Stimulated activated CD4-positive, alpha-beta T cell treated with anti-CD3 and anti-CD28 coated beads, Interleukin-4, amount 100 ng/mL, for 48 hours (primary cell): Measurements from ENCODE around the gene TMOD1.

Experiments
- DNase-seq, 2 donors: peaks; one replicate each; pipeline ENCODE4 v3.0.0-alpha.2; 2020; ENCODE audit warnings: low read depth in 2 of 2

TMOD1 gene

DNA sequence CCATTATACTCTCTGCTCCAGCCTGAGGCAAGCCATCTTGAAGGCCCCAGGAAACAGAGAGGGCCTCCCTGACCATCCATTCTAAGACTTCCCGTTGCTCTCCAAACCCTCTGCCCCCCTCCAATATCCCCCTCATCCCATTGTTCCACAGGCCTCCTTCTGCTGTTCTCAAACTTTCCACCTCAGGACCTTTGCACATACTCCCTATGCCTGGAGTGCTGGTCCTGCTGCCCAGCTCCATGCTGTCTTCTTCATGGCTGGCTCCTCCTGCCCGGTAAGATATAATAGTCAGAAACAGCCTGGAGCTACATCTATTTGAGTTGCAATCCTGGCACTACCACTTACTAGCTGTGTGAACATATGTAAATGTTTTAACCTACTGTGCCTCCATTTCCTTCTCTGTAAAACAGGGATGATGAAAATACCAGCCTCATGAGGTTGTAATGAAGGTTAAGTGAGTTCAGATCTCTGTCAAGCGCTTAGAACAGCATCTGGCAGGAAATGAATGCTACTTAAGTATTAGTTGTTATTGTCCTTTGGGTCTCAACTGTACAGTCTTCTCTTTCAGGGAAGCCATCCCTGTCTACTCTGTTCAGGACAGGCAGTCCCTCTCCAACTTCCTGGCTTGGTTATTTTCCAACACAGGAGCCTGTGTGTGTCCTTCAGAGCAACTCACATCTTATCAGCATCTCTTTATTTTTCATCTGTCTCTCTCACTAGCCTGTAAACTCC, 45.8 kb downstream of the TMOD1 start:
- no peak for DNase-seq

DNA sequence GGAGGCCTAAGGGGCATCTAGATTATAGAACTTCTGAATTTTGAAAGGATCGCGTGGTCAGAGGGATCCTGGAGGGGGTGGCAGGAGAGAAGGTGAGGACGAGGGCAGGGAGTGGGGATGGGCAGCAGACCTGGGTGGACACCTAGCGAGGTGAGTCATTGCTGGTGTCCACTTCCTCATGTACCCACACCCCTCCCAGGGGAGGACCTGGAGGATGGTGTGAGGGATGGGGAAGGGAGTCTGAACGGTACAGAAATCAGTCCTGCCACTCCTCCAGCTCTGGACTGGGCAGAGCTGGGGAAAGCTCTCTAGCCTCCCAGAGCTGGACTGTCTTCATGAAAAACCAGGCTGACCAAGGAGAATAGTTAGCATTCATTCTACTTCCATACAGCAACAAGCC, 46.9 kb downstream of the TMOD1 start:
- no peak for DNase-seq

DNA sequence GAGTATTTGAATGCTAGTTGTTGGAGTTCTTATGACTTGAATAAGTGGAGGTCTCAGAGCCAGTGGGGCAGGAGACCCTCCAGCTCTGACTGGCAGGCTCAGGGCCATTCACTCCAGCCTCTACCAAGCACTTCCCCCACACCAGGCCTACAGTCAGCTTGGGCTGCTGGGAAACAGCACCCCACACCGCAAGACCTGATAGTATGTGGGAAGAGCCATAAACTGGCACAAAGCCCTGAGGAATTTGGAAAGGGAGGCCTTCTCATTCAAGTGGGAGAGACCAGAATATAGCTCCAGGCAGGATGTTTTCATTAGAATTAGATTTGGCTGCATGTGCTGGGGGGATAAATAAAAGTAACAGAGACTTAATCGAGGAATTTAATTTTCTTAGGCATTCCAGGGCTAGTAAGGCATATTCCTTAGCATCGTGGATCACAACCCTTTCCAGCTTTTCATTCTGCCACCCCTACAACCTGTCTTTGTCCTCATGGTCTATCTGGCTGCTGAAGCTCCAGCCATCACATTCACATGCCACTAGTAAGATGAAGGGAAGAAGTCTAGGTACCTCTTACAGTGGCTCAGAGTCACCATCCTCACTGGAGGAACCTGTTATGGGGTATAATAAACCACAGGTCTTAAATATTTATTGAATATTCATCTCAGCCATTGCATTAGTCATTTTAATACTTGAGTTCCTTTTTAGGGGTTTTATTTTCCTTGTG, 47.5 kb downstream of the TMOD1 start:
- DNase-seq, result no peak

DNA sequence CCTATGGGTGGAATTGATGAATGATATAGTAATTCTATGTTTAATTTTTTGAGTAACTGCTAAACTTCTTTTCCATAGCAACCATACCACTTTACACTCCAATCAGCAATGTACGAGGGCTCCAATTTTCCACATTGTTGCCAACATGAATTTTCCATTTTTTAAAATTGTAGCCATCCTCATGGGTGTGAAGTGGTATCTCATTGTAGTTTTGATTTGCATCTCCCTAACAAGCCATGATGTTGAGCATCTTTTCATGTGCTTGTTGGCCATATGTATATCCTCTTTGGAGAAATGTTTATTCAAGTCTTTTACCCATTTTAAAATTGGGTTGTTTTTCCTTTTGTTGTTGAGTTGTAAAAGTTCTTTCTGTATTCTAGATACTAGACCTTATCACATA, 48.9 kb downstream of the TMOD1 start:
- no peak for DNase-seq

DNA sequence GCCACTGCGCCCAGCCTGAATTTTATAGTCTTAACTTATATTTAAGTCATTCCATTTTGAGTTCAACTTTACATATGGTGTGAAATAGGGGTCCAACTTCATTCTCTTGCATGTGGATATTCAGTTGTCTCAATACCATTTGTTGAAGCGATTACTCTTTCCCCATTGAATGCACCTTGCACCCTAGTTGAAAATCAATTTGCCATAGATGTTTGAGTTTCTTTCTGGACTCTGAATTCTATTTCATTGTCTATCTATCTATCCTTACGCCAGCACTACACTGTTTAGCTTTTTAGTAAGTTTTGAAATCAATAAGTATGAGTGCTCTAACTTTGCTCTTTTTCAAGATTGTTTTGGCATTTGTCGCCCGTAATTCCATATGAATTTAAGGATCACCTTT, 49.8 kb downstream of the TMOD1 start:
- no peak for DNase-seq

DNA sequence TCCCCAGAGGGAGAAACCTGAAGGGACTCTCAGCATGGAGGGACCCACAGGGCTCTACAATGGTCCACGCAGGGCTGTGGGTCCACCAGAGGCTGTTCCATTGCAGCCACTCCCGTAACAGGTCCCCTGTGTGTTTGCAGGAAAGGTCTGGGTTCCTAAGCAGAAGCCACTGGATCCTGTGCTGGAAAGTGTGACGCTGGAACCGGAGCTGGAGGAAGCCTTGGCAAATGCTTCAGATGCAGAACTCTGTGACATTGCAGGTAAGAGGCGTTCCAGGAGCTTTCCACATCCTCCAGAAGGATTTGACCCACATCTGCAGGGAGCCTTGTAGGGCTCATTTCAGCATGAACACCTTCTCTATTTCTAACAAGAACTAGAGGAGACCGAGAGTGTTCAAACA, 51.7 kb downstream of the TMOD1 start:
- no peak for DNase-seq

DNA sequence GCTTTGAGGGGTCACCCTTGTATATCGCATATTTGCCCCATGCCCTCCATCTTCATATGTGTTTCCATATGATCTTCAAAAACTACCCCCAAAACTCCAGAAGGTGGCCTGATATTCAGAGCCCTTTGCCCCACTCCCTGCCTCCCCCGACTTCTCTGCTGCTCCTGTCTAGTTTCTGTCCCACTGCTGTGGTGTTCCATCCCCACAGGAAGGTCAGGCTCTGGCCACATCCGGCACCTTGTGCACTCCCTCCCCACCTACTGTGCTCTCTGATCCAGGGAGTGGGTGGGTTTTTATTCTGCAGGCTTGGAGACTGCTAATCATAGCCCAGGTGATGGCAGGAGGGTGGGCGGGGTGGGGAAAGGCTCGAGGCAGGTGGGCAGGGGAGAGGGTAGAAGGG, 52.4 kb downstream of the TMOD1 start:
- DNase-seq, result no peak

DNA sequence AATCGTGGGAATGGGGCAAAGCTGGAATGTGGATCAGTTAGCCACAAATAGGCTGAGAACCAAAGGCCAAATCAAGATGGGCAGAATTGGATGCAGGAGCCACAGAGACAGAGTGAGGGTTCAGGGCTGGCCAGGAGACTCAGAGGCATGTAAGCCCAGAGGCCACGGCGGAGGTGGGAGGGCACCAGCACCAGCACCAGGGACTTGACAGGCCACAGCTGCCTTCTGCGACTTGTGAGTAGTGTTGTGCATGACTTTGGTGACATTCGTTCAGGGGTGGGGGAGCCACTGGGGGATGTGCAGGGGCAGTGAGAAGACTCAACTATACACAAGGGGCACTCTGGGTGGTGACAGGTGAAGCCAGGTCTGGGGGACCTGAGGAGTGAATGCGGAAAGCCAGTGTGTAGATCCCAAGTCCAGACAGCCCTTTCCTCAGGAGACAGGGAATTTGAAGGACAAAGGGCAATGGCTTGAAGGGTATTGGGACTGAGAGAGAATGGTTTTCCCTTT, 53.2 kb downstream of the TMOD1 start:
- no peak for DNase-seq

DNA sequence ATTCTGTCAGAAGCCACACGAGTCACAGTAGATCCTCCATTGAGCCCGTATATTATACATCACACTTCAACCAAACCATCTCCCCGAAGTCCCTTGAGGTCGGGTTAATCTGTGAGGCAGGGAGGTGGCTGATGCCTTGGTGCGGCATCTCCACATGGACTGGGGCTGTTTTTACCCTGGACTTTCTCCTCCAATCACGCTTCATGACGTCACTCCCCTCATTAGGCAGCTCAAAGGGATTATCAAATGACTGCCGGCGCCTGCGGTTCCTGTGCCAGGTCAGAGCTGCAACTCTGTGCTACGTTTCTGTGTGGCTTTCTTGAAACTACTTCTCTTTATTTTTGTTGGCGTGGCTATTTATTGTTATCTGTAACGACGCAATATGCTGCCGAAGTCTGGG, 53.7 kb downstream of the TMOD1 start:
- no peak for DNase-seq

DNA sequence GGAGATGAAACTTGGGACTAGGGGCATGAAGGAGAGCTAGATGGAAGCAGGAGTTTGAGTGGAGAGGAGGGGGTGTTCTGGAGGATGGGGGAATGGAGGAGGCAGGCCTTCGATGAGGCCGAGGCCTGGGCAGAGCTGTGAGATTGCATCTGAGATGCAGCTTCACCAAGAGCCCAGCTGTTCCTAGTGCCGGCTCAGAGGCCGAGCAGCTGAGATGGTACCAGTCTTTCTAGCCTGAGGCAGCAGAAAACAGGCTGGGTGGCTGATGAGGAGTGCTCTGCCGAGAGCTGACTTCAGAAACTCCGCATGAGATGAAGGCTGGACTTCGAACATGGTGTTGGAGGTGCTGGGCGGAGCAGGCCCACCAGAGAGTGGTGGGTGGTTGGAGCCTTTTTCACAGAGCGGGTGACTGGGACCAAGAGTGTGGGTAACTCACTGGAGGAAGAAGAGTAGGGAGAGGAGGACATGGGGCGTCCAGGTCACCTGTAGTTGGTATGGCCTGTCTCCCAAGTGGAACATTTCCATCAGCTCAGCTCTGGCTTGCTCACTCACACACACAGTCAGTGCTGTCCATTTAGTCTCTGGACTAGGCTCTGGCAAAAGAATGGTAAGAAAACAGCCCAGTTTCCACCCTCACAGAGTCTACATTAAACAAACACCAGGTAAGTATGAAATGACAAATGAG, 54.7 kb downstream of the TMOD1 start:
- no peak for DNase-seq

DNA sequence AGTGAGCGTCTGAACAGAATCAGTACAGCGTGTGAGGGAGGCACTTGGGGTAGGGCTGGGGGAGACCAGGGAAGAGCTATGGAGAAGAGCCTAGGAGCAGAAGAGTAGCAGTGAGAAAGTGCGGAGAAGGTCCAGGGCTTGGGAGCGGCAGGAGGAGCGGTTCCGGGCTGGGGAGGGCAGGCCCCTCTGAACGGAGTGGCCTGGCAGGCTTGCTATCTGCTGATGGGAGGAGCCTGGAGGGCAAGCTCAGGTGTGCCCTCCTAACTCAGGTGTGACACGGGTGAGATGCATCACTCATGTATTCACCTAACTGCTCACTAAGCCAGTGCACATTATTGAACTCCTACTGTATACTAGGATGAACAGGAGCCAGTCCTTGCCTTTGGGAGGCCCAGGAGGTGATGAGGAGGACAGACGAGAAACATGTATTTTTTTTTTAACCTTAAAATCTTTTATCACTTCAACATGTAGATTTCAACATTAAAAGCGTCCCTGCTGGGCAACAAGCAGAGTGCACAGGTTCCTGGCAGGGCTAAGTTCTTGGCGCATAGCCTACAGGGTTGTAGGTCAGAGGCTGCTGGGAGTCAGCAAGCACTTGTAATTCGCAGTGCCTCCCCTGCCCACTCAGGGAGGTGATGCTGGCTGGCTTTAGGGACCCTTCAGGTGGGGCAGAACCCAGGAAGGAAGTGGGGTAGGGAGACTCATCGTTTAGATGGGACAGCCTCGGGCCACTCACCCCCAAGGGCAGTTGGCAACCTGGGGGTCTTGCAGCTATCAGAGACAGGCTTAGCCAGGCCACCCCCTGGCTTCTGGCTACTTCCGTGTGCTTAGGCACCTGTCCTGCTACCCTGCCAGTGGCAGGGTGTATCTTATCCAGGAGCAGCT, 55.5 kb downstream of the TMOD1 start:
- no peak for DNase-seq

DNA sequence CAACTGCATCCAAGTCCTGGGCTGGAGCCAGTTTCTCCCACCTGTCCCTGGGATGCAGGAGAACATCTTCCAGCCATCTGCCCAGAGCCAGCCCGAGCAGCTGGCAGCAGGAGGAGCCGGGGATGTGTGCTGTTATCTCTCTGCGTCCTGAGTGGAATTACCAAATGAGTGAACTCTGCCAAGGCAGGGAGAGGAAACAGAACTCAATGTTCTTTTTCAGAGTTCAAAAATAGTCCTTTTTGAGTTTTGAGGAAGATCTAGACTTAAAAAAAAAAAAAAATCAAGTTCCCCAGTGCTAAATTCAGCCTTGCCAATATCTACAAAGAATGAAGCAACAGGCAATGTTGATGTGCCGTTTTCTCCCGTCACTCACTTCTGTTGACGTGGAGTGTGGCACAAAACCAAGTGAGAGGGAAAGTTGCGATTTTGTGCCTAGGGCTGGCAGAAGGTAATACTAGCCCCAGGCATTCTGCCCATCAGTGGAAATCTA, 56.2 kb downstream of the TMOD1 start:
- DNase-seq, result no peak

DNA sequence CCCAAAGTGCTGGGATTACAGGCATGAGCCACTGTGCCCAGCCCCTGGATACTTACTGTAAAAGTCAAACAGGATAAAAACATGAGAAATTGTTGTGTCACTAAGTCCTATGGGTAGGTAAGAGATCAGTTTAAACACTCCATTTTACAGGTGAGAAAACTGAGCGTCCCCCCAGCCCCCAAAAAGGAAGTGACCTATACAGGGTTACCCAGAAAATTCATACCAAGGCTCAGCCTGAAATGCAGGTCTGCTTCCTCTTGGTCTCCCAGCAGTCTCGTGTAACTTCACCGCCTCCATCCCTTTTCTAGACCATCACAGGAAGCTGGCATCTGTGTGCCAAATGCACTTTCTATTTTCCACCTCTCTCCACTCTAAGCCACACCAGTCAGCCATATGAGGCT, 57.2 kb downstream of the TMOD1 start:
- no peak for DNase-seq

DNA sequence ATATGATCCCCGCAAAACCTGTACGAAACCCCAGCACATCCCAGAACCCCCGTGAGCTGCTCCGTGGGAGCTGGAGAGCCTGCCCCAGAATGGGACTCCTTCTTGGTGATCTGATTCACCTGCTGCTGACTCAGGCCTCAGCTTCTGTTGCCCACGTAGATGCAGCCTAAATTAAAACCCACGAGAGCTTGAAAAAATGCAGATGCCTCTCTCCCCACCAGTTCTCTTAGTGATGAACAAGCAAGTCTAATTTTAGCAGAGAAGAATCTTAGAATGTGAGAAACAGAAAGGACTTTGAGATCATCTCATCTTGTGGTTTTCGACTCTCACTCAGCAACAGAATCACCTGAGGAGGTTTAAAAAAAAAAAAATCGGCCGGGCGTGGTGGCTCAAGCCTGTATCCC, 57.6 kb downstream of the TMOD1 start:
- peak in 1 of 2 donors; percentile 2 for DNase-seq

DNA sequence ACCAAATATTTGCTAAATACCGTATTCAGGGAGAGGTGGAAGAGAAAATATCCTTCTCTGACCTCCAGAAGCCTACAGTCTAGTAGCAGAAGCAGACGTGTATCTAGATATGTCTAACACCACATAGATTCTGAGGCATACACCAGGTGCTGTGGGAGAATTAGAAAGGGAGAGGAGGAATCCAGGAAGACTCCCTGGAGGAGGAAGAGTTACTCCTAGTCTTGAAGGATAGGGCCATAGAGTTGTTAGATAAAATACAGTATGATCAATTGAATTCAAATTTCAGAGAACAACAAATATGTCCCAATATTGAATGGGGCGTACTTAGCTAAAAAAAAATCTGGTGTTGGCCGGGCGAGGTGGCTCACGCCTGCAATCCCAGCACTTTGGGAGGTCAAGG, 58.7 kb downstream of the TMOD1 start:
- no peak for DNase-seq

DNA sequence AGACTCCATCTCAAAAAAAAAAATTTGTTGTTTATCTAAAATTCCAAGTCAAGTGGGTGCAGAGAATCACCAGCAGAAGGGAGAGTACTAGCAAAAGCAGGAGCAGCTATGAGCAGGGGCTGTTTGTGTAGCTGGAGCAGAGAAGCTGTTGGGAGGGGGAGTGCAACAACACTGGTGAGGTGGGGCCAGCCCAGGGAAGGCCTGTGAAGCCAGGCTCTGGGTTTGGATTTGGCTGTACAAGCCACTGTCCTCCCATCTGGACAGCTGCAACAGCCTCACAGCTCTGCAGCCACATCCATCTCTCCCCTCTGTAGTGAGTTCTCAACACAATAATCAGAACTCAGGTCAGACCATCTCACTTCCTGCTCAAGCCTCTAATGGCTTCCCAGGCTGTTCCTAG, 59.4 kb downstream of the TMOD1 start:
- no peak for DNase-seq

DNA sequence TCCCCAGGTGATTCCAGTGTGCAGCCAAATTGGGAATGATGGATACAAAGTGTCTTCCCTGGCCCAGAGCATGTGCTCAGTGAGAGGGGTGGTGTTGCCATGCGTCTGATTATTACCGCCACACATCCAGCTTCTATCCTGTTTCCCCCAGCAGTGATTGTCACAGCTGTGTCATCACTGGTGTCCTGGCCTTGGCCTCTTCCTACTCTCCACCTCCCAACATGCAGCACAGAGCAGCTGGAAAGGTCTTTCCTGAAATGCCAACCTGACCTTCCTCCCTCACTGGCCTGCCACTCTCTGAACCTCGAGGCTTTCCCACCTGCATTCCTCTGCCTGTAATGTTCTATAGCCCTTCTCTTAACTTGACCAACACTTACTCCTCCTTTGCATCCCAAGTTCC, 60.0 kb downstream of the TMOD1 start:
- no peak for DNase-seq

DNA sequence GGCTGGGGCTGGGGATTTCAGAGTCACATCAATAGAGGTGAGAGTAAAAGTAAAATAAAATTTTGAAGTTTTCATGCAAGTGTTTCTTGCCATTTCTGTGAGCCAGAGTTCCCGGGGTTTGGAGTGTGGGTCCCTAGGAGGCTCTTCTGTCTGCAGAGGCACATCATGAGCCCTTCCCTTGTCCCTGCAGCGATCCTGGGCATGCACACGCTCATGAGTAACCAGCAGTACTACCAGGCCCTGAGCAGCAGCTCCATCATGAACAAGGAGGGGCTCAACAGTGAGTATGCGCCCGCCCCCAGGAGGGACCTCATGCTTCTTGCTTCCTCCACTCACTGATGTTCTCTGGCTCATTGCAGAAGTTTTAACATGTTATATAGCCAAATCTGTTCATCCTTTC, 61.1 kb downstream of the TMOD1 start:
- no peak for DNase-seq

DNA sequence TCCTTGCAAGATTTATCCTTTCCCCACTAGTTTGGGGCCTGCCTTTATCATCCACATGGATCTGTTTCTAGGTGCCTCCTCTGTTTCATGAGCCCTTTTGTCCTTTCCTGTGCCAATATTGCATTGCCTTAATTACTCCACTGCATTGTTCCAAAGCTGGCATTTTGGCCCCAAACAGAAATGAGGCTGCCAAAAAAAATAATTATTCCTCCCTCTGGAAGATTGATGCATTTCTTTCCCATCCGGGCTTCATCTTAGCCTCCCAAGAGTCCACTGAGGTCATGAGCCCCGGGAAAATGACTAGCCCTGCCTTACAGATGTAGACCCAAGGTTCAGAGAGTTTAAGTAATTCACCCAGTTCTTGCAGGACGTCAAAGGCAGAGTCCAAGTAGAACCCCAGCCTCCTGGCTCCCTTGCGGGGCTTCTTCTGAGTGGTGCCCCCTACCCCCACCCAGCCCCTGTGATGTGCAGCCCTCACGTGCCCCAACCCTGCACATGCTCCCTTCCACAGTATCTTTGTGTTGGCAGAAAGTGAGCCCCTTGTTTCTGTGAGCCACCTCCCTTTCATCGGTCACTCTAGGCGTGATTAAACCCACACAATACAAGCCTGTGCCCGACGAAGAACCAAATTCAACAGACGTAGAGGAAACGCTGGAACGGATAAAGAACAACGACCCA, 62.1 kb downstream of the TMOD1 start:
- DNase-seq, result no peak

DNA sequence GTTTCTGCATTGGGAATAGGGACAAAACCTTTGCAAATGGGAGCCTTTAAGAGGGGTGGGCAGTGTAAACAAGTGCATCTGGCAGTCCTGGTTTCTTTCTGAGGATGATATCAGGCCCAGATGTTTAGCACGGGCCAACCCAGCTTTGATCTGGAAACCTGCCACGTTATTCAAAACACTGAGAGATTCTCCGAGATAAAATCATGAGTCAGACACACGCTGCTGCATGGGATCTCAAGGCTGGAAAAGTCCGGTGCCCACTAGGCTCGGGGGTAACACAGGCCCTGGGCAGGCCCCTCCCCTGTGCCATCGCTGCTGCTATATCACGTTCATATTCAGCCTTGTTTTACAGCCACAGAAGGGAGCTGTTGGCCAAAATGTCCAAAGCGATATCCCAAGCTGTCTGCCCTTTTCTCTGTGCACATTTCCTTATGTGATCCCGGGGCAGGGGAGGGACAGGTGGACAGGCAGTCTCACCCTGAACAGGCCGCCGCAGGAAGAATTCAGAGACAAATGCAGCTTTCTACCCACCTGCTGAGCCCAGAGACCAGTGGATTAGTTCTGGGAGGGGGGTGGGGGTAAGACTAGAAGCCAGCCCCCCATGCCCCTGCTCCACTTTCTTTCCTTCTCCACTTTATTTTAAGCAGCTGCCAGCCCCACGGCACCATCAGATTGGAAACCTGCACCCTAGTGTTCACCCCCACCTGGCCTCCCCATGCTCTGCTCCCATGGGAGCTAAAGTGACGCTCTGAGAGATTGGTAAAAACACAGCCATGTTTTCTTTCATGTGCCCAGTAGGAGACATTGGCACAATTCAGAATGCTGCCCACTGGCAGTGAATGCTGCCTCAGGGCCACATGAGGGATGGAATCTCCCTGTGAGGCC, 63.1 kb downstream of the TMOD1 start:
- DNase-seq, result no peak
